Measurements from ENCODE around the gene OR52W1.

- TF ChIP-seq CTCF (IDR thresholded peaks at IDR 0.05): no peak
- no peak for TF ChIP-seq POLR2A (IDR thresholded peaks at IDR 0.05)
- no peak for TF ChIP-seq POLR2AphosphoS5 (IDR thresholded peaks at IDR 0.05; ENCODE audit: insufficient read depth in 1 of 2, low read depth in 1 of 2)
Measured at GRCh38 chr11:6233984-6234386, 35.0 kb downstream of the OR52W1 start.

Data from vagina (tissue), 2 donors.